ENCODE results near the gene GLDN. TPM values are rescaled to one million over a fixed set of nuclear protein-coding genes. Genes with fewer than 3 reads are reported as not detected.

The GLDN gene
- 5.1 TPM for total RNA-seq

DNA sequence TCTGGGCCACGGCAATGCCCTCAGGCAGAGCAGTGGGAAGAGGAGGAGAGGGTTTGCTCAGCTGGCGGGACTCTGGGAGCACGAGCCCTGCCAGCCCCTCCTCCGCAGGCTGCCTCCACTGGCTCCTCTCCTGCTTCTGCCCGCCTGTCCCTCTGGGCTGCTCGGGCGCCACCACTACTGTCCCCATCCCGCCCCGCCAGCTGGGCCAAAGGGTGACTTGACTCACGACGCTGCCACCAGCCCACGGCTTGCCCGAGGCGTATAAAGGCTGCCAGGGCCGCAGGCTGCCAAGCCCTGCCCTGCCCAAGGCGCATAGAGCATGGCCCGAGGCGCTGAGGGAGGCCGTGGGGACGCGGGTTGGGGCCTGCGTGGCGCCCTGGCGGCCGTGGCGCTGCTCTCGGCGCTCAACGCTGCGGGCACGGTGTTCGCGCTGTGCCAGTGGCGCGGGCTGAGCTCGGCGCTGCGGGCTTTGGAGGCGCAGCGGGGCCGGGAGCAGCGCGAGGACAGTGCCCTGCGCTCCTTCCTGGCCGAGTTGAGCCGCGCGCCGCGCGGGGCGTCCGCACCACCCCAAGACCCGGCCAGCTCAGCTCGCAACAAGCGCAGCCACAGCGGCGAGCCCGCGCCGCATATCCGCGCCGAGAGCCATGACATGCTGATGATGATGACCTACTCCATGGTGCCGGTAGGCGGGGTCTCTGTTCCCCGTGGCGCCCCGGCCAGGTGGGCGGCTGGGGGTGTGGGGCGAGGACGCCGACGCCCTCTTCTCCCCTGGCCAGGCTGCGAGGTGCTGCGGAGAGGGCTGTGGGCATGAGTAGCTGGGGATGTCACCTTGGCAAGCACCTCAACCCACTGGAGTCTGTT lies at the start of gene GLDN:
TSS of gene GLDN (plus strand) at position 290 of the 861 bp plus-strand sequence. CDS start at position 320, 30 bp downstream.

DNA sequence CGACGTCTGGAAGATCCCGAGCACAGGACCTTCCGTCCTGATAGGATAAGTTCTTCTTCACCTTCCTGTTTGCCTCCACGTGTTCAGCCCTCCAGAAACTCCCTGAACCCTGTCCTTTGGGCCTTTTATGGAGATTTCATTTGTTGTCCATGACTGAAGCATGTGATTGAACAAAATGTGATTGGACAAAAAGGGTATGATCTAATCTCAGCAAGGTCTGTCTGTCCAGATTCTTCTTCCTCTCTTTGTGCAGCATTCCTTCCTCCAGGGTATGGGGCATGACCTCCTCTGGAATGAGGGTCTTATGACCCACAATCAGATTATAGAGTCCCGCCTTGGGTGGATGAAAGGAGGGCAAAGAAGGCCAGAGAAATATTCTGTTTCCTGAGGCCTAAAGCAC lies 3.0 kb upstream of the GLDN start, which contains the start of gene CYP19A1:
TSS of gene CYP19A1 (minus strand) at position 101 of the 400 bp plus-strand sequence. CDS start 95,684 bp downstream, outside the sequence.

Other genes starting within 250 kb of the GLDN start
- 1.4 TPM for gene TNFAIP8L3, start 246.7 kb upstream of the GLDN start, total RNA-seq
- gene CYP19A1, start 3.1 kb upstream of the GLDN start, total RNA-seq, result 0.33 TPM

Data from camera-type eye (tissue), 1 donor.